ENCODE data around the gene SAMD4A.
"Not testable (repeated sequence)": the region's sequence is repeated elsewhere in the genome, so short reads cannot be mapped to it uniquely, and the experiment has no call there.

Gene SAMD4A

GRCh38 chr14:54752611-54753010 is 185.7 kb downstream of the SAMD4A start:
- not testable (repeated sequence) for H3K9ac ChIP-seq (ENCODE audit: low read length); H3K27me3 ChIP-seq (ENCODE audit: control insufficient read depth, insufficient read depth, low read length); H3K4me1 ChIP-seq (ENCODE audit: control insufficient read depth, insufficient read depth, low read length); H3K27ac ChIP-seq (ENCODE audit: low read depth, low read length); H3K4me3 ChIP-seq (ENCODE audit: low read depth, low read length); H3K9me3 ChIP-seq (ENCODE audit: control insufficient read depth, insufficient read depth, low read depth, low read length)
- peaks cover 21% of the 10 kb centered on the region for H3K36me3 ChIP-seq (ENCODE audit: control insufficient read depth, insufficient read depth, low read length)

GRCh38 chr14:54753396-54753795 is 186.5 kb downstream of the SAMD4A start:
- not testable (repeated sequence) for H3K27me3 ChIP-seq (ENCODE audit: control insufficient read depth, insufficient read depth, low read length); H3K4me3 ChIP-seq (ENCODE audit: low read depth, low read length); H3K9ac ChIP-seq (ENCODE audit: low read length); H3K4me1 ChIP-seq (ENCODE audit: control insufficient read depth, insufficient read depth, low read length); H3K9me3 ChIP-seq (ENCODE audit: control insufficient read depth, insufficient read depth, low read depth, low read length); H3K27ac ChIP-seq (ENCODE audit: low read depth, low read length)
- H3K36me3 ChIP-seq (ENCODE audit: control insufficient read depth, insufficient read depth, low read length), result peaks cover 21% of the 10 kb centered on the region

GRCh38 chr14:54754116-54754622 is 187.2 kb downstream of the SAMD4A start:
- H3K27me3 ChIP-seq (ENCODE audit: control insufficient read depth, insufficient read depth, low read length), result no peaks in the 10 kb centered on the region
- H3K27ac ChIP-seq (ENCODE audit: low read depth, low read length), result no peak overlapping the region
- no peaks in the 10 kb centered on the region for H3K4me1 ChIP-seq (ENCODE audit: control insufficient read depth, insufficient read depth, low read length)
- no peak overlapping the region for H3K4me3 ChIP-seq (ENCODE audit: low read depth, low read length)
- H3K36me3 ChIP-seq (ENCODE audit: control insufficient read depth, insufficient read depth, low read length), result peaks cover 16% of the 10 kb centered on the region
- H3K9ac ChIP-seq (ENCODE audit: low read length), result no peak overlapping the region
- no peaks in the 10 kb centered on the region for H3K9me3 ChIP-seq (ENCODE audit: control insufficient read depth, insufficient read depth, low read depth, low read length)

- Histone ChIP-seq H3K4me3 (ENCODE audit: low read depth, low read length) (no peak overlapping the region), H3K36me3 (ENCODE audit: control insufficient read depth, insufficient read depth, low read length) (peaks cover 16% of the 10 kb centered on the region), H3K27ac (ENCODE audit: low read depth, low read length) (no peak overlapping the region), H3K4me1 (ENCODE audit: control insufficient read depth, insufficient read depth, low read length) (no peaks in the 10 kb centered on the region), H3K27me3 (ENCODE audit: control insufficient read depth, insufficient read depth, low read length) (no peaks in the 10 kb centered on the region), H3K9me3 (ENCODE audit: control insufficient read depth, insufficient read depth, low read depth, low read length) (no peaks in the 10 kb centered on the region), H3K9ac (ENCODE audit: low read length) (no peak overlapping the region)
Measured at GRCh38 chr14:54754623-54755386, 187.9 kb downstream of the SAMD4A start.

- no peaks in the 10 kb centered on the region for H3K9me3 ChIP-seq (ENCODE audit: control insufficient read depth, insufficient read depth, low read depth, low read length)
- no peak overlapping the region for H3K9ac ChIP-seq (ENCODE audit: low read length)
- H3K36me3 ChIP-seq (ENCODE audit: control insufficient read depth, insufficient read depth, low read length), result peaks cover 27% of the 10 kb centered on the region
- H3K4me3 ChIP-seq (ENCODE audit: low read depth, low read length), result no peak overlapping the region
- H3K4me1 ChIP-seq (ENCODE audit: control insufficient read depth, insufficient read depth, low read length), result no peaks in the 10 kb centered on the region
- no peak overlapping the region for H3K27ac ChIP-seq (ENCODE audit: low read depth, low read length)
- no peaks in the 10 kb centered on the region for H3K27me3 ChIP-seq (ENCODE audit: control insufficient read depth, insufficient read depth, low read length)
Measured at GRCh38 chr14:54756656-54757392, 189.9 kb downstream of the SAMD4A start.

GRCh38 chr14:54758041-54758440 is 191.1 kb downstream of the SAMD4A start:
- H3K27me3 ChIP-seq (ENCODE audit: control insufficient read depth, insufficient read depth, low read length), result no peaks in the 10 kb centered on the region
- H3K9me3 ChIP-seq (ENCODE audit: control insufficient read depth, insufficient read depth, low read depth, low read length), result no peaks in the 10 kb centered on the region
- peaks cover 28% of the 10 kb centered on the region for H3K36me3 ChIP-seq (ENCODE audit: control insufficient read depth, insufficient read depth, low read length)
- H3K9ac ChIP-seq (ENCODE audit: low read length), result no peak overlapping the region
- H3K4me3 ChIP-seq (ENCODE audit: low read depth, low read length), result no peak overlapping the region
- H3K27ac ChIP-seq (ENCODE audit: low read depth, low read length), result no peak overlapping the region
- H3K4me1 ChIP-seq (ENCODE audit: control insufficient read depth, insufficient read depth, low read length), result no peaks in the 10 kb centered on the region

GRCh38 chr14:54759982-54760585 is 193.2 kb downstream of the SAMD4A start:
- Histone ChIP-seq H3K4me3 (ENCODE audit: low read depth, low read length) (no peak overlapping the region), H3K9me3 (ENCODE audit: control insufficient read depth, insufficient read depth, low read depth, low read length) (no peaks in the 10 kb centered on the region), H3K4me1 (ENCODE audit: control insufficient read depth, insufficient read depth, low read length) (no peaks in the 10 kb centered on the region), H3K9ac (ENCODE audit: low read length) (no peak overlapping the region), H3K27me3 (ENCODE audit: control insufficient read depth, insufficient read depth, low read length) (no peaks in the 10 kb centered on the region), H3K36me3 (ENCODE audit: control insufficient read depth, insufficient read depth, low read length) (peaks cover 40% of the 10 kb centered on the region), H3K27ac (ENCODE audit: low read depth, low read length) (no peak overlapping the region)

GRCh38 chr14:54760866-54761575 is 194.1 kb downstream of the SAMD4A start:
- Histone ChIP-seq H3K9me3 (ENCODE audit: control insufficient read depth, insufficient read depth, low read depth, low read length) (no peaks in the 10 kb centered on the region), H3K4me3 (ENCODE audit: low read depth, low read length) (no peak overlapping the region), H3K27ac (ENCODE audit: low read depth, low read length) (no peak overlapping the region), H3K4me1 (ENCODE audit: control insufficient read depth, insufficient read depth, low read length) (no peaks in the 10 kb centered on the region), H3K27me3 (ENCODE audit: control insufficient read depth, insufficient read depth, low read length) (no peaks in the 10 kb centered on the region), H3K9ac (ENCODE audit: low read length) (no peak overlapping the region), H3K36me3 (ENCODE audit: control insufficient read depth, insufficient read depth, low read length) (peaks cover 38% of the 10 kb centered on the region)

- H3K27me3 ChIP-seq (ENCODE audit: control insufficient read depth, insufficient read depth, low read length), result no peaks in the 10 kb centered on the region
- no peak overlapping the region for H3K27ac ChIP-seq (ENCODE audit: low read depth, low read length)
- no peaks in the 10 kb centered on the region for H3K9me3 ChIP-seq (ENCODE audit: control insufficient read depth, insufficient read depth, low read depth, low read length)
- H3K36me3 ChIP-seq (ENCODE audit: control insufficient read depth, insufficient read depth, low read length), result peaks cover 44% of the 10 kb centered on the region
- no peak overlapping the region for H3K9ac ChIP-seq (ENCODE audit: low read length)
- H3K4me1 ChIP-seq (ENCODE audit: control insufficient read depth, insufficient read depth, low read length), result no peaks in the 10 kb centered on the region
- no peak overlapping the region for H3K4me3 ChIP-seq (ENCODE audit: low read depth, low read length)
Measured at GRCh38 chr14:54761835-54762234, 194.9 kb downstream of the SAMD4A start.

GRCh38 chr14:54762296-54762695 is 195.4 kb downstream of the SAMD4A start:
- H3K36me3 ChIP-seq (ENCODE audit: control insufficient read depth, insufficient read depth, low read length), result peaks cover 47% of the 10 kb centered on the region
- H3K9me3 ChIP-seq (ENCODE audit: control insufficient read depth, insufficient read depth, low read depth, low read length), result no peaks in the 10 kb centered on the region
- no peaks in the 10 kb centered on the region for H3K4me1 ChIP-seq (ENCODE audit: control insufficient read depth, insufficient read depth, low read length)
- no peak overlapping the region for H3K27ac ChIP-seq (ENCODE audit: low read depth, low read length)
- no peak overlapping the region for H3K4me3 ChIP-seq (ENCODE audit: low read depth, low read length)
- no peaks in the 10 kb centered on the region for H3K27me3 ChIP-seq (ENCODE audit: control insufficient read depth, insufficient read depth, low read length)
- no peak overlapping the region for H3K9ac ChIP-seq (ENCODE audit: low read length)
